ENCODE measurements around the gene SYTL5. TPM values are rescaled to one million over a fixed set of nuclear protein-coding genes. Genes with fewer than 3 reads are reported as not detected.

The SYTL5 gene
- total and polyA plus RNA-seq, 2 experiments from 2014 or later, result not detected

- no peak for TF ChIP-seq EZH2phosphoT487 (IDR thresholded peaks at IDR 0.05; ENCODE audit: insufficient read depth, low read depth)
- no peak for TF ChIP-seq EZH2 (IDR thresholded peaks at IDR 0.05; ENCODE audit: insufficient read depth, poor library complexity, severe bottlenecking)
- H3K4me1 ChIP-seq (ENCODE audit: insufficient read depth), result no peaks in the 10 kb centered on the region
- no peak for DNase-seq
- no peaks in the 10 kb centered on the region for H3K9me3 ChIP-seq (ENCODE audit: low read depth)
- no peaks in the 10 kb centered on the region for H3K27me3 ChIP-seq (replicated peaks; ENCODE audit: insufficient read depth)
- no peak overlapping the region for H3K9ac ChIP-seq
- H3K36me3 ChIP-seq (ENCODE audit: low read depth), result no peaks in the 10 kb centered on the region
- H3K79me2 ChIP-seq (ENCODE audit: insufficient read depth), result no peaks in the 10 kb centered on the region
- in situ Hi-C loops (cut with MboI), result no loop called here
- no peak overlapping the region for H2AFZ ChIP-seq
- H3K27ac ChIP-seq, result no peak overlapping the region
- 83 to 84% methylated on average over 4 of the region's 4 CpGs for WGBS, 2 experiments (ENCODE audit: low coverage in 1 of 2, low lambda C conversion rate in 2 of 2, missing lambda C conversion rate in 2 of 2)
- H3K9me2 ChIP-seq (ENCODE audit: insufficient read depth), result no peaks in the 10 kb centered on the region
- no peak overlapping the region for H3K4me3 ChIP-seq
- H3F3A ChIP-seq (ENCODE audit: insufficient read depth), result no peaks in the 10 kb centered on the region
- H4K20me1 ChIP-seq (ENCODE audit: insufficient read depth), result no peaks in the 10 kb centered on the region
- no peak overlapping the region for H3K4me2 ChIP-seq (ENCODE audit: unreplicated experiment)
Measured at GRCh38 chrX:38085813-38086212, 79.5 kb downstream of the SYTL5 start.

GRCh38 chrX:38086451-38087215 is 80.3 kb downstream of the SYTL5 start:
- Histone ChIP-seq H3K4me1 (ENCODE audit: insufficient read depth) (no peaks in the 10 kb centered on the region), H3K4me3 (no peak overlapping the region), H3F3A (ENCODE audit: insufficient read depth) (no peaks in the 10 kb centered on the region), H3K9ac (no peak overlapping the region), H3K9me2 (ENCODE audit: insufficient read depth) (no peaks in the 10 kb centered on the region), H3K27ac (no peak overlapping the region), H4K20me1 (ENCODE audit: insufficient read depth) (no peaks in the 10 kb centered on the region), H3K4me2 (ENCODE audit: unreplicated experiment) (no peak overlapping the region), H3K9me3 (ENCODE audit: low read depth) (no peaks in the 10 kb centered on the region), H2AFZ (no peak overlapping the region), H3K36me3 (ENCODE audit: low read depth) (no peaks in the 10 kb centered on the region), H3K27me3 (replicated peaks; ENCODE audit: insufficient read depth) (no peaks in the 10 kb centered on the region), H3K79me2 (ENCODE audit: insufficient read depth) (no peaks in the 10 kb centered on the region)
- WGBS, 2 experiments (ENCODE audit: low coverage in 1 of 2, low lambda C conversion rate in 2 of 2, missing lambda C conversion rate in 2 of 2), result 83 to 86% methylated on average over 4 of the region's 4 CpGs
- no peak for DNase-seq
- TF ChIP-seq EZH2 (IDR thresholded peaks at IDR 0.05; ENCODE audit: insufficient read depth, poor library complexity, severe bottlenecking) (no peak), EZH2phosphoT487 (IDR thresholded peaks at IDR 0.05; ENCODE audit: insufficient read depth, low read depth) (no peak)
- in situ Hi-C loops (cut with MboI), result no loop called here

- TF ChIP-seq EZH2 (IDR thresholded peaks at IDR 0.05; ENCODE audit: insufficient read depth, poor library complexity, severe bottlenecking), result no peak
- Histone ChIP-seq H3K79me2 (ENCODE audit: insufficient read depth) (no peaks in the 10 kb centered on the region), H3K9ac (no peak overlapping the region), H4K20me1 (ENCODE audit: insufficient read depth) (no peaks in the 10 kb centered on the region), H3K9me3 (ENCODE audit: low read depth) (no peaks in the 10 kb centered on the region), H3K36me3 (ENCODE audit: low read depth) (no peaks in the 10 kb centered on the region), H3K9me2 (ENCODE audit: insufficient read depth) (no peaks in the 10 kb centered on the region), H3F3A (ENCODE audit: insufficient read depth) (no peaks in the 10 kb centered on the region), H3K4me3 (no peak overlapping the region), H2AFZ (no peak overlapping the region), H3K4me1 (ENCODE audit: insufficient read depth) (no peaks in the 10 kb centered on the region), H3K4me2 (ENCODE audit: unreplicated experiment) (no peak overlapping the region), H3K27me3 (replicated peaks; ENCODE audit: insufficient read depth) (no peaks in the 10 kb centered on the region), H3K27ac (no peak overlapping the region)
- in situ Hi-C loops (cut with MboI), result no loop called here
- 73 to 88% methylated on average over 1 of the region's 1 CpG for WGBS, 2 experiments (ENCODE audit: low coverage in 1 of 2, low lambda C conversion rate in 2 of 2, missing lambda C conversion rate in 2 of 2)
- no peak for DNase-seq
Measured at GRCh38 chrX:38087594-38087993, 81.2 kb downstream of the SYTL5 start.

- Histone ChIP-seq H3K27ac (no peak overlapping the region), H4K20me1 (ENCODE audit: insufficient read depth) (no peaks in the 10 kb centered on the region), H3K9ac (no peak overlapping the region), H3K9me3 (ENCODE audit: low read depth) (no peaks in the 10 kb centered on the region), H3K27me3 (replicated peaks; ENCODE audit: insufficient read depth) (no peaks in the 10 kb centered on the region), H3F3A (ENCODE audit: insufficient read depth) (no peaks in the 10 kb centered on the region), H3K9me2 (ENCODE audit: insufficient read depth) (no peaks in the 10 kb centered on the region), H3K4me2 (ENCODE audit: unreplicated experiment) (no peak overlapping the region), H3K36me3 (ENCODE audit: low read depth) (no peaks in the 10 kb centered on the region), H3K79me2 (ENCODE audit: insufficient read depth) (no peaks in the 10 kb centered on the region), H3K4me1 (ENCODE audit: insufficient read depth) (no peaks in the 10 kb centered on the region), H3K4me3 (no peak overlapping the region), H2AFZ (no peak overlapping the region)
- in situ Hi-C loops (cut with MboI), result no loop called here
- DNase-seq, result no peak
- no peak for TF ChIP-seq EZH2 (IDR thresholded peaks at IDR 0.05; ENCODE audit: insufficient read depth, poor library complexity, severe bottlenecking)
- TF ChIP-seq EZH2phosphoT487 (IDR thresholded peaks at IDR 0.05; ENCODE audit: insufficient read depth, low read depth), result no peak
- WGBS, 2 experiments (ENCODE audit: low coverage in 1 of 2, low lambda C conversion rate in 2 of 2, missing lambda C conversion rate in 2 of 2), result 72 to 73% methylated on average over 7 to 8 of the region's 8 CpGs
Measured at GRCh38 chrX:38089173-38089982, 83.0 kb downstream of the SYTL5 start.

Data from GM23248 (cell line).